T follicular helper cell (primary cell): ENCODE data around the gene HDAC4.

Experiments used
- DNase-seq: peaks from one replicate; pipeline ENCODE4 v3.0.0-alpha.2; 2020; ENCODE audit warnings: low read depth

Gene HDAC4

DNA sequence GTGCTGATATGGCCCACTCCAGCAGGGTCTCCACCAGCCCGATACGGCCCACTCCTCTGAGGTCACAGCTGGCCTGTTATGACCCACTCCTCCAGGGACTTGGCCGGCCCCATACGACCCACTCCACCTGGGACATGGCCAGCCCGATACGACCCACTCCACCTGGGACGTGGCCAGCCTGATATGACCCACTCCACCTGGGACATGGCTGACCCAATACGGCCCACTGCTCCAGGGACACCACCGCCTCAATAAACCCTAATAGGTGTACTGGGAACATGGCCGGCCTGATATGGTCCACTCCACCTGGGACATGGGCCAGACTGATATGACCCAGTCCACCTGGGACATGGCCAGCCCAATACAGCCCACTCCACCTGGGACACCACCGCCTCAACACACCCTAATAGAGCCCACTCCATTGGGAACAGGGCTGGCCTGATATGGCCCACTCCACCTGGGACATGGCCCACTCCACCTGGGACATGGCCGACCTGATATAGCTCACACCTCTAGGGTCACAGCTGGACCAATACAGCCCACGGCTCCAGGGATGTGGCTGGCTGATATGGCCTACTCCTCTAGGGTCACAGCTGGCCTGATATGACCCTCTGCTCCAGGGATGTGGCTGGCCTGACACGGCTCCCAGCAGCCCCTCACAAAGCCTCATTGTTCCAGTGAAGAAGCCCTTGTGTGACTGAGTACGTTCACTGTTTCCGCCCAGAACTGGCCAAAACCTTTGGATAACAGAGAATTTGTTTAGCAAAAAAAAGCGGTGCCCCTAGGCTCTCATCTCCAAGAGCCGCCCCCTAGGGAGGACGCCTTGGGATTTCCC, 245.6 kb downstream of the HDAC4 start:
- no peak for DNase-seq

DNA sequence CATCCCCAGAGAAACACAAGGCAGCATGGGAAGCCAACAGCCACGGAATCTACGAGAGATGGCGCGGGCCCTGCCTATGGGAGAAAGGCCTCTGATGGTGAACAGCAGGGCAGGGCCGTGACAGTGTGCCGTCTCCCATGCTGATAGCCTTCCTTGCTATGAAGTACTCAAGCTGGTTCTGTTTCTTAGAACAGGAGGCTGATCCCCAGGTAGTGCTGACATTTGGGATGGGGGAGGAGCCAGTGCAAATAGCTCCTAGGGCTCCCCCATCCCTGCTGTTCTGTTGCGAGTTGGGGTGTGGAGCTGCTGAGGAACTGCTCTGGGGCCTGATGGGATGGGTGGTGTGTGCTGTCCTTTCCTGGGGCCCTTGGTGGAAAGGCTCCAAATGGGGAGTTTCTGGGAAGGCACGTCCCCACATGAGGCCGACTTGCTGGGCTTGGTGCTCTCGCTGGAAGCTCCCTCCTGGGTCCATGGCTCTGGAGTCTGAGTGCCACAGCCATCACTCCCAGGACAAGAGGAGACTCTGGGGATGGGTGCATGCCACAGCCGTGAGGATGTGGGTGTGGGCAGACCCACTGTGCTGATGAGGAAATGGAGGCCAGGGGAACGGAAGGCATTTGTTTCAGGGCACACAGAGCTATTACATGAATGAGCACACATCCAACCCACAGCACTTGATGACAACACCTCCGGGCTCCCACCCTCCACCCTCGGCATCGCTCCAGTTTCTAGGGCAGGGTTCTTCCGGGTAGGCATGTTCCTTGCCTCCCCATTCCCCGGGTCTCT, 246.8 kb downstream of the HDAC4 start:
- no peak for DNase-seq

DNA sequence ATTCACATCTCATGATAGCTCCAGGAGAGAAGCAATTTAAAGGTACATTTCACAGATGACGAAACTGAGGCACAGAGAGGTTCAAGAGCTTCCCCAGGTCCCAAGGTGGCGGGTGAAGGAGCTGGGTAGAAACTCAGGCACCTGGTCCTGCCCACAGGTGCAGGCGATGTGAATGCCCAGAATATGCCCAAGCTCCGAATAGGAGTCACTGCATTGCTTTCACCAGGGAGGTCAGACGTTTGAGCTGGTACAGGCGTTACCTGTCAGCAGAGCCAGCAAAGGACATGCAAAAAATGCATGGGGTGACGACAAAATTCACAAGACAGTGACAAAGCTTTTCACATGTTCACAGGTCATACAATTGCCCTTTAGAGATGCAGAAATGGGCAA, 247.9 kb downstream of the HDAC4 start:
- DNase-seq, result no peak

DNA sequence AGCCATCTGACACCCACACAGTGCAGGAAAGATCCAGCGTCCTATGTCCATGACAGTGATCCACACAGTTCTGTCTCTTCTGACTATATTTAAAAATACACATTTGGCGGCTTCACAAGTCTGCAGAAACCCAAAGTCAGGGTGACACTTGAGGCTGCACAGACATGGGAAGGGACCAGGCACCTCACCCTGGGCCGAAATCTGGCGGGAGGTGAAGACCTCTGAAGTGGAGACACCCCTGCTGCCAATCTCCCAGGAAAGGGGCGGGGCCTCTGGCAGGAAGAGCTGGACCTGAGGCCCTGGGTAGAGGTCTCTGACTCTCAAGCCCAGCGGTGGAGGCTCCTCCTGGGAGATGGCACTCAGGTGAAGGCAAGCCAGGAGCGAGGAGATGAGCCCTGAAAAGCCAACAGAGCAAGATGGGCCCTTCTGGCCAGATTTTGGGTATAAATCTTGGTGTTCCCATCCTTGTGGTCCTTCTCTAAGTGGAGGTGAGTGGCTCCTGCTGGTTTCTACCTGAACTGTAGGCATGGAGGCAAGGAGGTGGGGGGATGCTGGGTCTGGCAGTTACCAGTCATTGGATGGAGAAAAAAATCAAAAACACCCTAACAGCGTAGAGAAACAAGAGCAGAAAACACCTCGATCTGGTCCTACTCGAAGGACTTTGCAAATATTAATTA, 248.4 kb downstream of the HDAC4 start:
- DNase-seq, result no peak

DNA sequence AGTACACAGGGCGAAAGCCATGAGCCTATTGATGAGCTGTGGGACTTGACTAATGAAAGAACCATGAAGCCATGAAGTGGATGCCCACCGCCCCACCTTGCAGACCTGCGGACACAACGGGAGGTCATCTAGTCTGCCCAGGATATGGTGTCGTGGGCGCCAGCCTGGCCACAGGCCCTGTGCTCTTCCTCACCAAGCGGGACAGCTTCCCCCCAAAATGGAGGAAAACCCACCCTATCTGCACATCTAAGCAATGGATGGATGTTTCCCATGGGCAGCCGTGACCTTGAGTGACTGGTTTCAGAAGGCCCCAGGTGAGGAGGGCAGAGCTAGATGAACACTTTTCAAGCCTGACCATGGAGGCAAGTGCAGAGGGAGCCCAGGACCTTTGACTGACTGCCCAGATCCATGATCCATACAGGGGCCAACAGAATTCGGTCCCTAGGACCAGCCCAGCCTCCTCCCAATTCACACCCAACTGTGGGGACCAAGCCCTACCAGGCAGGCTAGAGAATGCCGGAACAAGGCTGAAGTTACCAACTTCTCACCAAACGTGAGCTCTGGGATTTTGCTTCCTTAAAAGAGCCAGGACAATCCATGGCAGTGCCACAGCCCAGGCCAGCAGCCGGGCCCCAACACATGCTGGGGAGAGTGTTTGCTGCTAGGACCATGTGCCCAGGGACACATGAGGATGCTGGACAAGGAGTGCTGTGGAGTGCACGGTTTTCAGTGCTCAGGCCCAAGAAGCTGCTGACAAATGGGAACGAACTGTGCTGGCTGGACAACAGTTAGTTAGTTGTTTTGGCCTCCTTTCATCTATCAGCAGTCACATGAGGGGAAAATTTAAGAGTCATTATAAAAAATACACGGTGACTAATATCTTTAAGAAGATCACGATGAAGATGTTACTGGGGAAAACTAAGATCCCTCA, 249.4 kb downstream of the HDAC4 start:
- DNase-seq, result no peak

DNA sequence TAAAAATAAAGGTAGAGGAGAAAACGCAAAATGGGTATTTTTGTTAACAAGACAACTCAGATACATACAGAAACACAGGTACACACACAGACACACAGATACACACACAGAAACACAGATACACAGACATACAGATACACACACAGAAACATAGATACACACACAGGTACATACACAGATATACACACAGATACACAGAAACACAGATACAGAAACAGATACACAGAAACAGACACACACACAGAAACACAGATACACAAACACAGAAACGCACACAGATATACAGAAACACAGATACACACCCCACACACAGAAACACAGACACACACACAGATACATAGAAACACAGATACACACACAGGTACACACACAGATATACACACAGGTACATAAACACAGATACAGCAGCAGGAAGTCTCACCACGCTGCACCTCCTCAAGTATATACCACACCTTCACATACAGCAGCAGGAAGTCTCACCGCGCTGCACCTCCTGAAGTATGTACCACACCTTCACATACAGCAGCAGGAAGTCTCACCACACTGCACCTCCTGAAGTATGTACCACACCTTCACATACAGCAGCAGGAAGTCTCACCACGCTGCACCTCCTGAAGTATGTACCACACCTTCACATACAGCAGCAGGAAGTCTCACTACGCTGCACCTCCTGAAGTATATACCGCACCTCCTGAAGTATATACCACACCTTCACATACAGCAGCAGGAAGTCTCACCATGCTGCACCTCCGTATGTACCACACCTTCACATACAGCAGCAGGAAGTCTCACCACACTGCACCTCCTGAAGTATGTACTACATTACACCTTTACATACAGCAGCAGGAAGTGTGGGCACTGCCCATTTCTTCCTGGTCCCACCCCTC, 250.5 kb downstream of the HDAC4 start:
- no peak for DNase-seq

DNA sequence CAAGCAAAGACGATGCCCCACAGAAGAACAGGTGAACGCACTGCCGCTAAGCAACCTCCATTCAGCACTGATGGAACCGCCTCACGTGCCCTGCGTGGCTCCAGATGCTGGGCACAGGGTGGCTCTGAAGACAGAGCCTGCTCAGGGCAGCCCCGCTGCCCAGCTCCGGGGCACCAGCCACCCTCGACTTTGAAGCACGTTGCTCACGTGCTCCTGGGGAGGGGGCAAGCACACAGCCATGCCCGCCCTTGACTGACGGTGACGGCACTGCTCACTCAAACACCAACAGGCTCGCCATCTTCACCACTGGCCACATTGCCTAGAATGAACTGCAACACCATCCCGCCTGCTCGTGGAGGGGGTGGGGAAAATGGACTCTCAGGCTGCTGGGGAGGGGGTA, 251.3 kb downstream of the HDAC4 start:
- no peak for DNase-seq

DNA sequence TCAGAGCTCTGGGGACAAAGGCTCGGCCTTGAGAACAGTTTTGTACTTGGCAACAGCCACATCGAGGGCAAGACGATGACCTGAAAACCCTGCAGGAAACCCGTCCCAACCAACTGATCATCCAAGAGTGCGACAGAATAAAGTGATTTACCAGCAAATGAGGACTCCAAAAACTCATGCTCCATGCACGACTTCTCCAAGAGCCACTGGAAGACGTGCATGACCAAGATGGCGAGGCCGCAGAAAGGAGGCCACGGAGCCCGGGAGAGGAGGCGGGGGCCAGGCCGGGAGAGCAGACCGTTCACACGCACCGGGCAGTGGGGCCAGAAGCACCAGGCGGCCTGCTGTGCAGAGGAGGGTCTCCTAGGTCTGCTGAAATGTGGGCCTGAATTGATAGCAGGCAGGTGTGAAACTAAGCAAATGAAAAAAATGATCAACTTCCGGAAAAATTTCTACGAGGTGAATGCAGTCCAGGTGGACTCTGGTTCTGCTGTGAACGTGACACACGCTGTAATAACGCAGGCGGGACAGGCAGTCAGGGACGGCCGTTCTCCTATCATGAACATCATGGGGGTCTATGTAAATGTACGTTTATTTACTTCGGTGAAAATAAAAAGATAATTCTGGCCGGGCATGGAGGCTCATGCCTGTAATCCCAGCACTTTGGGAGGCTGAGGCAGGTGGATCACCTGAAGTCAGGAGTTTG, 252.2 kb downstream of the HDAC4 start:
- DNase-seq, result no peak

DNA sequence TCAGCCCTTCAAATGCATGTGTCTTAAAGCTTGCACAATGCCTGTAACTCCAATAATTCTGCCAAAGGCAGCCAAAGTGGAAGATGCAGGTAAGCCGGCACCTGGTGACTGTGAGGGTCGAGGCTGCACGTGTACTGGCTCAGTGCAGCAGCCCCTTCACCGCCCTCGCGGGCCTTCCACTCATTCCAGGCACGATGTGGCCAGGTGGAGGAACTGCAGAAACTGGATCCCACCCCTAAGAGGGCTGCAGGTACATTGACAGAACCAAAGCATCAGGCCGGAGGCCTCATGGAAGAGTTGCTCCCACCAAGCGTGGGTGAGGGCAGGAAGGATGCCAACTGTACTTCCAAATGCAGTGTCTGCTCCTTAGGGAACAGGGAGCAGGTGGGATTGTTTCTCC, 253.4 kb downstream of the HDAC4 start:
- DNase-seq, result no peak

DNA sequence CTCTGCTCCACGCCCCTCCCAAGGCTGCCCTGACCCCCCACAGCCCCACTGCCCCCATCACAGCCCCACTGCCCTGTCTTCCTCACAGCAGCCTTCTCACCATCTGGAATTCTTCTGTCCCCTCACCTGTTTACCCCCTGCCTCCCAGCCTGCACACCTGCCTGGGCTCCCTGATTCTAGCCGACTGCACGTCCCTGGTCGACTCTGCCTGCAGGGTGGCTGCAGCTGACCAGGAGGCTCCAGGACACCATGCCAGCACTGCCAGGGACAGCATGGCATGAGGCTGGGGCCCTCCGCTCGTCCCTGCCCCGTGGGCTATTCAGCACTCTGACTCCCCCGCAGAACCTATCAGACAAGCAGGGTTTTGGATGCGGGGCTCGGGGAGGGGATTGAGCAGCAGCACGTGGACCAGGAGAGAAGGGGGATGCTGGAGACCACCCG, 254.1 kb downstream of the HDAC4 start:
- no peak for DNase-seq

DNA sequence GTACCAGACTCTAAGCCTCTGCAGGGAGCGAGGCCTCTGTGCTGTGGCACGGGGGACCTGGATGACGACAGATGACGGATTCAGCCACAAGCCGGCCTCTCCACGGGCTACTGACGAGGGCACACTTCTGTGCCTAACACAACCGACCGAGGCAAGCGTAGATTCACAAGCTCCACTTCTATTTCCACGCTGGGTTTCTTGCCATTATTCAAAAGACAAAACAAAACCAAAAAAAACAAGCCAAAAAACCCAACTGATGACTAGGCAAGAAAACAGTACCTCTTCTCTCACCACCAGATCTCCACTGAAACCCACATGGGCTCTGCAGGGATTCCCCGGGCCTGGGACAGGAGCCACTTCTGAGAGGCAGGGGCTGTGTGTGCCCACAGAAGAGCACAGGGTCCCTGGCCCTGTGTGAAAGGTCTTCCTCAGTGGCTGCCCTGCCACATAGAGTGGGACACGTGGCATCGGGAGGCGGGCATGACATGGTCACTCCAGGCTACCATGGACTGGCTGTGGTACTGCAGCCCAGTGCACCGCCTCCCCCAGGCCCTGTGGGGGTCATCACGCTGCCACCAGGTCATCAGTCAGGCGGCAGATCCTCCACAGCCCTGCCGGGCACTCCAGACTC, 254.7 kb downstream of the HDAC4 start:
- no peak for DNase-seq

DNA sequence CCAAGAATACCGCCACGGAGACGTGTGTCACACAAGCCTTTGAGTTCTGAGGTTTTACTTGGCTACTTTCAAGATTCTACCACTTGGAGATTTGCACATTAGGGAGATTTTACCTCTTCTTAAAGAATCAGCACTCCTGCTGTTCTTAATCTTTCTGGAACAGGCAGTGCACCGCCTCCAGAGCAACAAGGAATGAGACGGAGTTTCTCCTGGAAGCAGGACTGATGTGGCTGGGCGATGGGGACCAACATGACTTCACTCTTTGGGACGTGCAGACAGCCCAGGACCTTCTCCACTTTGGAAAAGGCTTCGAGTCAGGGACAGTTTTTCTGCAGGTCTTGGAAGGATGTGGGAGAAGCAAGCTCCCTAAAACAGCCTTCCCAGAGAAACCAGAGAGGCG, 255.2 kb downstream of the HDAC4 start:
- no peak for DNase-seq

DNA sequence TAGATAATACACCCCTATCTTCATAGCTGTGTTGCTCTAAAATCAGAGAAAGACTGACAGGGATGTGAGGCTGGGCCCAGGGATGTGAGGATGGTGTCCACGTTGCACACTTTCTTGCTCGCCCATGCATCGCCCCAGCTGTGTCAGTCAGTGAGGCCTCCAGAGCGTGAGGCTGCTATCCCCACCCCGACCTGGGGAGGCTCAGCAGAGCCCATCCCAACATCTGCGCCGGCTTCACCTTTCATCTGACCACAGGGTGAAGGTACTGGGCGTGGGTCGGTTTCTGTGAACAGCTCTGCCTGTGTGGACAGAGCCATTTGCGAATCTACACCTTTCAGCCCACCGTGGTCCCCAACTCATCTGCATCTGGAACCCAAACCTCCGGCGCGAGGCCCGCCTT, 255.7 kb downstream of the HDAC4 start:
- no peak for DNase-seq

DNA sequence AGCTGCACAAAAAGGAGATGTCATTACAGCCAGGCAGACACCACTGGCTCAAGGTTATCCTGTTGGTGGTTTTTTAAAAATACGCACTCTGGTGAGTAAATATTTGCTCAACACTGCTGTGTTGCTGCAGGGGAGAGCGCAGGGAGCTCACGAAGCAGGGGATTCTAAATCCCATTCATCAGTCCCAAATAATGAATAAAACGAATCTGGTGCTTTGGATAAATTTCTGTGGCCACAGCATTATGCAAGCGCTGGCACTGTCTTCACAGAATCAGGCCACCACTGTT, 256.2 kb downstream of the HDAC4 start:
- DNase-seq, result no peak

DNA sequence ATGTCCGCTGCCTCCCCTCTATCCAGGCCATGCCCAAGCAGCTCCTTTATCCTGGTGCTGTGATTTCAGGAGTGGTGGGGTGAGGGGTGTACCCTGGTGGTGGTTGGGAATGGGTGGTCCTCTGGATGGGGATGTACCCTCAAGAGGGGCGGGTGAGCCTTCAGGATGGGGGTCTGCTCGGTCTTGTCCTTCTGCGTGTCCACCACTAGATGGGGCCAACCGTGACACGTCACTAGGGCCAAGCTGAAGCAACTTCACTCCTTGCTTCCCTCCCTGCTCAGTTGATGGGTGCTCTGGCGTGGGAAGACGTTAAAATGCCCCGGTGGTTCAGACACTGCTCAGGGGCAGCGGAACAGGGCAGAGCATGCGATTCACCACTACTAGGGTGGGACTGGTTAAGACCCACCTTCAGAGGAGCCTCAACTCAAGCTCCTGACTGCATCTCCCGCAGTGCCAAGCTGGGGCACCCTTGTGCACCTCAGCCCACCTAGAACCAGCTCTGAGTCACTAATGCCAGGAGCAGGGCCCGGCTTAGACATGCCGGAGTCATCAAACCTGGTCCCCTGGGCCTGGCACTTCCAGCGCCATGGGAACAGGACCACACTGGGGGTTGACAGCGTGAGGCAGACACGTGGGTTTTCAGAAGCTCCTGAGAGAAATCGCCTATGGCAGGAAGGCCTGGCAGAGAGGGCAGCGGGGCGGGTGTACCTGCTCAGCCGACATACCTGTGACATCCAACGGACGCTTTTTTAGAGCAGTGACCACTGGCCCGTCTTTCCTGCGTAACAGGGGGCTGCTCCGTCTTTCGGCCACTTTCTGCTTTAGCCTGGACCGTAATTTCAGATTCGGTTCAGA, 256.7 kb downstream of the HDAC4 start:
- no peak for DNase-seq

DNA sequence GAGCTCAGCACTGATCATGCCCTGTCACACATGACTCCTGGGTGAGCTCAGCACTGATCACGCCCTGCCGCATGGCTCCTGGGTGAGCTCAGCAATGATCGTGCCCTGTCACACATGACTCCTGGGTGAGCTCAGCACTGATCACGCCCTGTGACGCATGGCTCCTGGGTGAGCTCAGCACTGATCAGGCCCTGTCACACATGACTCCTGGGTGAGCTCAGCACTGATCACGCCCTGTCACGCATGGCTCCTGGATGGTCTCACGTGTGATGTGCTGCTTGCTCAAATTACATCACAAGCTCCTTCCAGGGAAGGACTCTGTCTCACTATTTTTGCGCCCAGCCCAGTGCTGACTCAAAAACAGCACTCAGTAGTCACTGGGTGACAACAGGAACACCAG, 258.0 kb downstream of the HDAC4 start:
- no peak for DNase-seq

DNA sequence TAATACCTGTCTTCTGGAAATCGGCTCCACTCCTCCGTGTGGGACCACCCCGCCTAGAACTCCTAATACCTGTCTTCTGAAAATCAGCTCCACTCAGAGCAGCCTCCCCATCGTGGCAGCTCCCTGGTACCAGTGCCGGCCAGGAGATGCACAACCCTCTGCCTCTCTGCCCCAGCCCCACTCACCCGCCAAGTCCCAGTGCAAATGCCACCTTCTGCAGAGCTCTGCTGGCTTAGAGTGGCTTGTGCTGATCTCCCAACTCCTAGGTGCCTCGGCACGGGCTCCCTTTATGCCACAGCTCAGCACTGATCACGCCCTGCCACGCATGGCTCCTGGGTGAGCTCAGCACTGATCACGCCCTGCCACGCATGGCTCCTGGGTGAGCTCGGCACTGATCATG, 258.5 kb downstream of the HDAC4 start:
- no peak for DNase-seq

DNA sequence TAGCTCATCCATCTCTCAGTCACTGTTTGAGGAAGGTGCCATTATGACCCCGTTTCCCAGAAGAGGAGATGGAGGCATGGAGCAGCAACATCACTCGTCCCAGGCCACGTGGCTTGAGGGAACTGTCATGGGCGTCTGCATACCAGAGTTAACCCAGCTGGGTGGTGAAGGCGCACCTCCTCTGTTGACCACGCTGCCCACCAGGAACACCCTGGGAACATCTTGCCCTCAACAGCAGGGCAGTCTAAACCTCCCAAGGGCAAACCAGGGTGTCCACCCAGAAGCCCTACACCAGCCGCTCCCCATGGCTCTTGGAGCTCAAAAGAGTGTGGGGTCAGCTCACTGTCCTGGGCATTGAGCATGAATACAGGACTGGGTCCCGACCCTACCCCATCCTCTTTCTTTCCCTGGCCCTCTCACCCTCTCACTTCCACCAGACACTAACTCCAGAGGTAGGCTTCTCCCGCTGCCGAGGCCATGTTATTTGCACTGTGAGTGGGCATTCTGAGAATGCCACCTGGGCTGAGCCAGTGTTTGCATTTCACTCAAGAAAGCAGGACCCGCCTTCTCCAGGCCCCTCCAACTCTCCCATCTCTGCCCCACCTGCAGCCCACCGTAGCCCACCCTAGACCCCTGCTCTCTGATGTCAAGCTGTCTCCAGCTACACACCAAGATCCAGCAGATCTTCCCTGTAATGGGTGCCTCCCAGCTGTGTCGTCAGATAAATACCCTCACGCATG, 259.6 kb downstream of the HDAC4 start:
- DNase-seq, result no peak
